HG02938 (cell line): ENCODE data around the gene WAPL.

Experiments used
- ATAC-seq: cut with Tn5 transposase; IDR thresholded peaks from one replicate; pipeline ENCODE4 v1.9.1; 2021; ENCODE audit warnings: mild to moderate bottlenecking, moderate library complexity; ENCODE audit not compliant: unreplicated experiment

WAPL gene

GRCh38 chr10:86480571-86480970 is 41.0 kb downstream of the WAPL start:
- ATAC-seq = no peak

- no peak for ATAC-seq
These were observed 49.5 kb downstream of the WAPL start for GRCh38 chr10:86472061-86472460.

GRCh38 chr10:86461963-86462804 is 59.4 kb downstream of the WAPL start:
- ATAC-seq = no peak

GRCh38 chr10:86451604-86451960 is 70.0 kb downstream of the WAPL start:
- peak; percentile 49 for ATAC-seq

- ATAC-seq = no peak
These were observed 70.6 kb downstream of the WAPL start for GRCh38 chr10:86450806-86451603.

- ATAC-seq = no peak
These were observed 71.5 kb downstream of the WAPL start for GRCh38 chr10:86449926-86450558.

GRCh38 chr10:86447432-86447831 is 74.2 kb downstream of the WAPL start:
- no peak for ATAC-seq

- ATAC-seq = no peak
These were observed 74.6 kb downstream of the WAPL start for GRCh38 chr10:86446987-86447386.

- ATAC-seq = no peak
These were observed 75.2 kb downstream of the WAPL start for GRCh38 chr10:86446440-86446839.

GRCh38 chr10:86443936-86444335 is 77.7 kb downstream of the WAPL start:
- ATAC-seq = no peak

- ATAC-seq = no peak
These were observed 78.5 kb downstream of the WAPL start for GRCh38 chr10:86443069-86443468.

- ATAC-seq = no peak
These were observed 80.4 kb downstream of the WAPL start for GRCh38 chr10:86440874-86441843.

GRCh38 chr10:86439544-86439943 is 82.0 kb downstream of the WAPL start:
- no peak for ATAC-seq

- no peak for ATAC-seq
These were observed 83.4 kb downstream of the WAPL start for GRCh38 chr10:86438091-86438749.

- ATAC-seq = no peak
These were observed 84.1 kb downstream of the WAPL start for GRCh38 chr10:86437447-86437846.

- ATAC-seq = no peak
These were observed 84.6 kb downstream of the WAPL start for GRCh38 chr10:86436963-86437362.

- ATAC-seq = no peak
These were observed 86.9 kb downstream of the WAPL start for GRCh38 chr10:86434656-86435055.

- ATAC-seq = no peak
These were observed 97.9 kb downstream of the WAPL start for GRCh38 chr10:86423739-86424138.

GRCh38 chr10:86419101-86419500 is 102.5 kb downstream of the WAPL start:
- no peak for ATAC-seq

GRCh38 chr10:86415583-86415982 is 106.0 kb downstream of the WAPL start:
- no peak for ATAC-seq
